ENCODE data around the gene PF4V1. TPM values are rescaled to one million over a fixed set of nuclear protein-coding genes. Genes with fewer than 3 reads are reported as not detected.

The PF4V1 gene
- total RNA-seq, 2 experiments from 2014 or later = not detected

GRCh38 chr4:73891739-73892405 is 38.8 kb downstream of the PF4V1 start:
- Histone ChIP-seq H3K9me3 (ENCODE audit: low read length) (no peaks in the 10 kb centered on the region), H3K27ac (ENCODE audit: low read depth, low read length, poor library complexity, severe bottlenecking) (no peak overlapping the region), H2AFZ (ENCODE audit: low read length) (no peak overlapping the region), H4K20me1 (ENCODE audit: insufficient read depth, low read length) (no peaks in the 10 kb centered on the region), H3K4me3 (ENCODE audit: low read depth, low read length, poor library complexity, severe bottlenecking) (no peak overlapping the region), H3K9me2 (ENCODE audit: insufficient read depth, low read length) (no peaks in the 10 kb centered on the region), H3K79me2 (ENCODE audit: insufficient read depth, low read depth, low read length) (no peaks in the 10 kb centered on the region), H3K4me1 (ENCODE audit: insufficient read depth, low read length, poor library complexity, severe bottlenecking) (no peaks in the 10 kb centered on the region), H3K4me2 (ENCODE audit: low read length) (no peak overlapping the region), H3K36me3 (ENCODE audit: insufficient read depth, low read length) (no peaks in the 10 kb centered on the region)
- intact Hi-C loops (cut with micrococcal nuclease; ENCODE audit: unreplicated experiment) = no loop called here
- BruUV-seq (replicated peaks) = no TSS peak
- CTCF ChIA-PET (ENCODE audit: unreplicated experiment) = no interaction called here
- POLR2A ChIA-PET = no interaction called here
- TF ChIP-seq CTCF (conservative IDR thresholded peaks at IDR 0.05; ENCODE audit: low read length) = no peak
- no peak for TF ChIP-seq EZH2phosphoT487 (IDR thresholded peaks at IDR 0.05; ENCODE audit: borderline replicate concordance, low read depth, low read length)
- DNase-seq (ENCODE audit: low spot score) = no peak

GRCh38 chr4:73892966-73893365 is 39.9 kb downstream of the PF4V1 start:
- Histone ChIP-seq H3K4me2 (ENCODE audit: low read length) (no peak overlapping the region), H3K9me3 (ENCODE audit: low read length) (no peaks in the 10 kb centered on the region), H3K27ac (ENCODE audit: low read depth, low read length, poor library complexity, severe bottlenecking) (no peak overlapping the region), H3K9me2 (ENCODE audit: insufficient read depth, low read length) (no peaks in the 10 kb centered on the region), H3K36me3 (ENCODE audit: insufficient read depth, low read length) (no peaks in the 10 kb centered on the region), H2AFZ (ENCODE audit: low read length) (no peak overlapping the region), H3K4me3 (ENCODE audit: low read depth, low read length, poor library complexity, severe bottlenecking) (no peak overlapping the region), H3K4me1 (ENCODE audit: insufficient read depth, low read length, poor library complexity, severe bottlenecking) (no peaks in the 10 kb centered on the region), H4K20me1 (ENCODE audit: insufficient read depth, low read length) (no peaks in the 10 kb centered on the region), H3K79me2 (ENCODE audit: insufficient read depth, low read depth, low read length) (no peaks in the 10 kb centered on the region)
- BruUV-seq (replicated peaks) = no TSS peak
- ChIA-PET POLR2A (interaction anchor here (0.6 kb wide), 1 partner anchor 550 kb away, joined by 4 read pairs; no protein-coding TSS in a partner anchor), CTCF (ENCODE audit: unreplicated experiment) (no interaction called here)
- TF ChIP-seq CTCF (conservative IDR thresholded peaks at IDR 0.05; ENCODE audit: low read length) = no peak
- no peak for TF ChIP-seq EZH2phosphoT487 (IDR thresholded peaks at IDR 0.05; ENCODE audit: borderline replicate concordance, low read depth, low read length)
- DNase-seq (ENCODE audit: low spot score) = no peak
- intact Hi-C loops (cut with micrococcal nuclease; ENCODE audit: unreplicated experiment) = no loop called here

- intact Hi-C loops (cut with micrococcal nuclease; ENCODE audit: unreplicated experiment) = no loop called here
- H3K27ac ChIP-seq (ENCODE audit: low read depth, low read length, poor library complexity, severe bottlenecking) = no peak overlapping the region
- POLR2A ChIA-PET = no interaction called here
- BruUV-seq (replicated peaks) = no TSS peak
- no peak overlapping the region for H2AFZ ChIP-seq (ENCODE audit: low read length)
- no peak overlapping the region for H3K4me3 ChIP-seq (ENCODE audit: low read depth, low read length, poor library complexity, severe bottlenecking)
- H3K36me3 ChIP-seq (ENCODE audit: insufficient read depth, low read length) = no peaks in the 10 kb centered on the region
- no peaks in the 10 kb centered on the region for H3K4me1 ChIP-seq (ENCODE audit: insufficient read depth, low read length, poor library complexity, severe bottlenecking)
- CTCF ChIA-PET (ENCODE audit: unreplicated experiment) = no interaction called here
- DNase-seq (ENCODE audit: low spot score) = no peak
- no peak for TF ChIP-seq EZH2phosphoT487 (IDR thresholded peaks at IDR 0.05; ENCODE audit: borderline replicate concordance, low read depth, low read length)
- TF ChIP-seq CTCF (conservative IDR thresholded peaks at IDR 0.05; ENCODE audit: low read length) = no peak
- H3K9me3 ChIP-seq (ENCODE audit: low read length) = no peaks in the 10 kb centered on the region
- no peak overlapping the region for H3K4me2 ChIP-seq (ENCODE audit: low read length)
- no peaks in the 10 kb centered on the region for H3K9me2 ChIP-seq (ENCODE audit: insufficient read depth, low read length)
- H3K79me2 ChIP-seq (ENCODE audit: insufficient read depth, low read depth, low read length) = no peaks in the 10 kb centered on the region
- no peaks in the 10 kb centered on the region for H4K20me1 ChIP-seq (ENCODE audit: insufficient read depth, low read length)
These were observed 40.9 kb downstream of the PF4V1 start for GRCh38 chr4:73894001-73894400.

Measured in OCI-LY7 (cell line).